H1 (cell line): ENCODE measurements around the gene RABL3. TPM values are rescaled to one million over a fixed set of nuclear protein-coding genes. Genes with fewer than 3 reads are reported as not detected.

Experiments used
- CTCF ChIA-PET: fragments of 300-600 bp; sonication (Branson Sonifier 250); formaldehyde crosslinking; loops from one replicate; lab custom pipeline; 2021; ENCODE audit not compliant: partially characterized antibody; lab: Charles Lee
- POLR2A ChIA-PET: fragments of 300-600 bp; sonication (Branson Sonifier 250); formaldehyde crosslinking; loops from one replicate; lab custom pipeline; 2021; ENCODE audit warnings: inconsistent platforms; ENCODE audit not compliant: partially characterized antibody; lab: Charles Lee
- DNase-seq, 2 experiments: peaks; one replicate each; pipeline versions ENCODE4 v3.0.0 to v3.0.0-alpha.2; 2010 to 2022; ENCODE audit warnings: low spot score in 2 of 2, low read depth in 1 of 2, mixed read lengths in 1 of 2
- FAIRE-seq: peaks from 2 replicates; lab custom pipeline; 2011; peaks lifted over from hg19 to GRCh38; lab: Jason Lieb, UNC
- H2AFZ ChIP-seq: 2 replicates; pipeline ENCODE4 v1.8.1; 2012; ENCODE audit warnings: low read length, inconsistent platforms
- H2AK5ac ChIP-seq: 2 replicates; pipeline ENCODE4 v1.6.1; 2013; ENCODE audit warnings: low read depth, low read length
- H2BK120ac ChIP-seq: replicated peaks from 2 replicates; pipeline ENCODE3; 2013; ENCODE audit warnings: low read depth, low read length, inconsistent platforms
- H2BK12ac ChIP-seq: 2 replicates; pipeline ENCODE4 v1.6.1; 2013; ENCODE audit warnings: low read depth, low read length
- H2BK15ac ChIP-seq: 2 replicates; pipeline ENCODE4 v1.6.1; 2013; ENCODE audit warnings: low read length
- H2BK20ac ChIP-seq: 2 replicates; pipeline ENCODE4 v1.6.1; 2013; ENCODE audit warnings: low read length
- H2BK5ac ChIP-seq: 2 replicates; pipeline ENCODE4 v1.6.1; 2013; ENCODE audit warnings: low read depth, low read length
- H3K14ac ChIP-seq: 2 replicates; pipeline ENCODE4 v1.6.1; 2013; ENCODE audit warnings: inconsistent platforms; ENCODE audit not compliant: insufficient read length
- H3K18ac ChIP-seq: 2 replicates; pipeline ENCODE4 v1.6.1; 2013; ENCODE audit warnings: low read length; ENCODE audit errors: extremely low read depth
- H3K23ac ChIP-seq: 2 replicates; pipeline ENCODE4 v1.6.1; 2013; ENCODE audit warnings: inconsistent platforms; ENCODE audit not compliant: insufficient read length
- H3K23me2 ChIP-seq: 2 replicates; pipeline ENCODE4 v1.6.1; 2013; ENCODE audit warnings: low read depth, low read length
- H3K27ac ChIP-seq: 2 replicates; pipeline ENCODE4 v1.6.1; 2011; ENCODE audit warnings: low read depth, low read length, inconsistent platforms
- H3K27me3 ChIP-seq, 4 experiments: replicated peaks in 1 of 4; 1 replicate in 1 of 4; 2 replicates in 3 of 4; pipeline versions ENCODE4 v1.6.1 to v1.8.1; 2011 to 2013; ENCODE audit warnings: low read length in 3 of 4, mild to moderate bottlenecking in 3 of 4, inconsistent platforms in 2 of 4, mixed read lengths in 2 of 4, moderate library complexity in 1 of 4; ENCODE audit not compliant: control insufficient read depth in 3 of 4, insufficient read depth in 3 of 4; ENCODE audit errors: extremely low read depth in 1 of 4
- H3K36me3 ChIP-seq, 4 experiments: 2 replicates each; pipeline versions ENCODE4 v1.6.1 to v1.8.1; 2011 to 2013; ENCODE audit warnings: mild to moderate bottlenecking in 4 of 4, low read length in 3 of 4, moderate library complexity in 2 of 4, control low read depth in 1 of 4, inconsistent platforms in 1 of 4; ENCODE audit not compliant: insufficient read depth in 4 of 4, control insufficient read depth in 2 of 4
- H3K4ac ChIP-seq: replicated peaks from 2 replicates; pipeline ENCODE3; 2013; ENCODE audit warnings: low read length, low read depth, mixed read lengths, inconsistent platforms; ENCODE audit not compliant: insufficient read length
- H3K4me1 ChIP-seq, 4 experiments: replicated peaks in 1 of 4; 1 replicate in 1 of 4; 2 replicates in 3 of 4; pipeline versions ENCODE4 v1.6.1 to v1.8.1; 2011 to 2013; ENCODE audit warnings: low read length in 3 of 4, inconsistent platforms in 2 of 4, mixed read lengths in 1 of 4; ENCODE audit not compliant: insufficient read depth in 4 of 4, control insufficient read depth in 3 of 4
- H3K4me2 ChIP-seq, 2 experiments: 2 replicates each; pipeline versions ENCODE4 v1.6.1 to v1.8.1; 2011 to 2013; ENCODE audit warnings: low read depth in 2 of 2, low read length in 2 of 2, control low read depth in 1 of 2, inconsistent platforms in 1 of 2, mild to moderate bottlenecking in 1 of 2; ENCODE audit not compliant: insufficient read depth in 1 of 2
- H3K4me3 ChIP-seq, 4 experiments: fragments of 200-600, 300-600 bp in 1 of 4; sonication (generic), shearing (Covaris generic), sonication (Bioruptor Twin) in 1 of 4; 2 replicates each; pipeline versions ENCODE4 v1.5.1 to v1.8.1; 2011 to 2016; ENCODE audit warnings: low read length in 4 of 4, low read depth in 3 of 4, control low read depth in 2 of 4, inconsistent platforms in 2 of 4, mild to moderate bottlenecking in 2 of 4, mixed read lengths in 1 of 4, moderate library complexity in 1 of 4; ENCODE audit not compliant: insufficient read depth in 2 of 4; ENCODE audit errors: extremely low read depth in 1 of 4
- H3K56ac ChIP-seq: replicated peaks from 2 replicates; pipeline ENCODE3; 2013; ENCODE audit warnings: low read depth, mild to moderate bottlenecking, mixed read lengths, low read length, inconsistent platforms; ENCODE audit not compliant: insufficient read length
- H3K79me1 ChIP-seq: 2 replicates; pipeline ENCODE4 v1.6.1; 2013; ENCODE audit warnings: low read depth, low read length, control low read depth
- H3K79me2 ChIP-seq, 2 experiments: 2 replicates each; pipeline versions ENCODE4 v1.6.1 to v1.8.1; 2012 to 2013; ENCODE audit warnings: low read length in 2 of 2, mild to moderate bottlenecking in 2 of 2, inconsistent platforms in 1 of 2; ENCODE audit not compliant: insufficient read depth in 2 of 2, control insufficient read depth in 1 of 2
- H3K9ac ChIP-seq, 4 experiments: replicated peaks in 1 of 4; 1 replicate in 1 of 4; 2 replicates in 3 of 4; pipeline versions ENCODE4 v1.6.1 to v1.8.1; 2011 to 2013; ENCODE audit warnings: low read depth in 3 of 4, low read length in 3 of 4, control low read depth in 2 of 4, mild to moderate bottlenecking in 2 of 4, moderate library complexity in 2 of 4, inconsistent platforms in 1 of 4; ENCODE audit errors: extremely low read depth in 1 of 4
- H3K9me3 ChIP-seq, 2 experiments: 2 replicates each; pipeline versions ENCODE4 v1.6.1 to v1.8.1; 2012 to 2013; ENCODE audit warnings: mild to moderate bottlenecking in 2 of 2, moderate library complexity in 2 of 2, control low read depth in 1 of 2, inconsistent platforms in 1 of 2, low read depth in 1 of 2, low read length in 1 of 2, mixed read lengths in 1 of 2; ENCODE audit not compliant: insufficient read depth in 2 of 2
- H4K20me1 ChIP-seq, 2 experiments: replicated peaks in 1 of 2; 2 replicates each; pipeline versions ENCODE3 to v1.8.1; 2011 to 2013; ENCODE audit warnings: inconsistent platforms in 2 of 2, low read length in 2 of 2, mild to moderate bottlenecking in 1 of 2; ENCODE audit not compliant: insufficient read depth in 2 of 2, control insufficient read depth in 1 of 2
- H4K5ac ChIP-seq: 2 replicates; pipeline ENCODE4 v1.6.1; 2013; ENCODE audit warnings: low read length, low read depth, mixed read lengths, inconsistent platforms; ENCODE audit not compliant: insufficient read length
- H4K8ac ChIP-seq: 2 replicates; pipeline ENCODE4 v1.8.0; 2013; ENCODE audit warnings: mild to moderate bottlenecking, moderate library complexity, low read length, inconsistent platforms; ENCODE audit not compliant: insufficient read depth; ENCODE audit errors: extremely low read depth
- H4K91ac ChIP-seq: replicated peaks from 2 replicates; pipeline ENCODE3; 2013; ENCODE audit warnings: low read length, mixed read lengths, inconsistent platforms; ENCODE audit not compliant: insufficient read length
- RBBP5 ChIP-seq: IDR thresholded peaks from 2 replicates; pipeline ENCODE4 v1.7.1; 2012; ENCODE audit warnings: low read depth, mild to moderate bottlenecking, inconsistent platforms, low read length, moderate library complexity, borderline replicate concordance
- WGBS, 2 experiments: shearing (Covaris generic) in 1 of 2; methylation state at CpG; one replicate each; pipeline versions ENCODE4 v1.1.6 to v1.1.7; 2013 to 2015; ENCODE audit warnings: low lambda C conversion rate in 2 of 2, mixed read lengths in 2 of 2, inconsistent platforms in 1 of 2, low coverage in 1 of 2, missing lambda C conversion rate in 1 of 2; ENCODE audit not compliant: insufficient replicate concordance in 2 of 2, insufficient coverage in 1 of 2, insufficient read length in 1 of 2; ENCODE audit errors: extremely low coverage in 1 of 2, missing lambda C conversion rate in 1 of 2; 5-methylcytosine and 5-hydroxymethylcytosine counted together
- polyA plus RNA-seq, 7 experiments: library from polyadenylated mRNA; depleted of rRNA in 3 of 7; stranded (reverse) in 5 of 7; unstranded in 2 of 7; fragments of >200 nt in 5 of 7; fragments of 200-250 nt in 2 of 7; gene quantifications; 1 replicate in 5 of 7; 2 replicates in 1 of 7; 4 replicates in 1 of 7; pipeline versions ENCODE4 v1.2.1 to v1.2.3, GENCODE V29; 2011 to 2013; ENCODE audit warnings: missing spikeins in 2 of 7, mixed read lengths in 2 of 7
- total RNA-seq: library from RNA; stranded (reverse); fragmentation: NEBNext Ultra II Directional; extraction: Animal tissue kit (Norgen Biotek cat#: 25700); gene quantifications from 2 replicates; pipeline ENCODE4 v1.2.1, GENCODE V29; 2021
- TF ChIP-seq, protein P1 (sequence below): IDR thresholded peaks from 2 replicates; pipeline ENCODE4 v1.6.1; 2011; ENCODE audit warnings: low read length, improper control_type of control experiment

The RABL3 gene
- total and polyA plus RNA-seq, 2 of the 8 experiments (the other 6 are each of a cell fraction or from before 2014, with no cell fraction given), result 4.4 to 19.2 TPM

DNA sequence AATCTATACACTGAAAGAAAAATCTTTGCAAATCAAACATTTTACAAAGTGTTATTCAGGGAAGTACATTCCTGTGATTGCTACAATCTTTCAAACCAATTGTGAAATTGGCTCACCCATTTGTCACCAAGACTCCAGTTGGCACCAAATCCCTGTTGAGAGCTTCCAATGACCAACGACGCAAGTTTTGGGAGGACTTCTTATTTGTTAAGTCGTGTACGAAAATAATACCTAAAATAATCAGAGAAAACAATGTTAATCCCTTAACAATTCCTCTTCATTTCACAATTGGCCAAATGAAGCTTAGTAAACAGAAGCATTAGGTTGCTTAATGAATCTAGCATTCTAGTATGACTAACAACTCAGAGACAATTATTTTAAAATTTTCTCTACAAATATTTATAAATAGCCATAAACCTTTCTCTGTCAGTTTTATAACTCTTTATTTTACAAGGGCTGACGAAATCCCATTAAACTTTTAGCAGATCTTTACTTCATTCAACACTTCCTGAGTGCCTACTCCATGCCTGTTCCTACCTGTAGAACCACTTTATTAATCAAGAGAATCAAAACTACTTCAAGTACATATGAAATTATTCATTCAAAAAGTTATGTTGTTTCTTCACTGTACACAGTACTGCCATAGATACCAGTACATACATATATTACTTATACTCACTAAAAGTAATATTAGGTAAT lies 36.3 kb downstream of the RABL3 start:
- Histone ChIP-seq H3K23me2 (no peaks in the 10 kb centered on the region), H3K23ac (no peak overlapping the region), H3K4me2 (no peak overlapping the region), H2AFZ (no peak overlapping the region), H3K9ac (no peak overlapping the region), H4K8ac (no peak overlapping the region), H3K79me1 (no peaks in the 10 kb centered on the region), H3K4me1 (no peaks in the 10 kb centered on the region), H3K27me3 (no peaks in the 10 kb centered on the region), H2BK12ac (no peak overlapping the region), H3K56ac (no peak overlapping the region), H2BK15ac (no peak overlapping the region), H3K79me2 (no peaks in the 10 kb centered on the region), H3K4ac (no peak overlapping the region), H2BK5ac (no peak overlapping the region), H3K14ac (no peak overlapping the region), H2BK20ac (no peak overlapping the region), H4K5ac (no peak overlapping the region), H2AK5ac (no peak overlapping the region), H2BK120ac (no peak overlapping the region), H3K4me3 (no peak overlapping the region), H4K20me1 (no peaks in the 10 kb centered on the region), H4K91ac (no peak overlapping the region), H3K9me3 (no peaks in the 10 kb centered on the region), H3K36me3 (no peaks in the 10 kb centered on the region; a peak in 1 of 8 replicates), H3K27ac (no peak overlapping the region), H3K18ac (no peak overlapping the region)
- no peak for TF ChIP-seq RBBP5
- TF ChIP-seq, protein P1, sequence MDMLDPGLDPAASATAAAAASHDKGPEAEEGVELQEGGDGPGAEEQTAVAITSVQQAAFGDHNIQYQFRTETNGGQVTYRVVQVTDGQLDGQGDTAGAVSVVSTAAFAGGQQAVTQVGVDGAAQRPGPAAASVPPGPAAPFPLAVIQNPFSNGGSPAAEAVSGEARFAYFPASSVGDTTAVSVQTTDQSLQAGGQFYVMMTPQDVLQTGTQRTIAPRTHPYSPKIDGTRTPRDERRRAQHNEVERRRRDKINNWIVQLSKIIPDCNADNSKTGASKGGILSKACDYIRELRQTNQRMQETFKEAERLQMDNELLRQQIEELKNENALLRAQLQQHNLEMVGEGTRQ, result no peak
- WGBS, 2 experiments, result 89% methylated on average over 5 of the region's 5 CpGs; no CpG with 5 or more reads in 1 of the 2 experiments
- peak; percentile 57 for FAIRE-seq
- POLR2A ChIA-PET, result interaction anchor here (0.9 kb wide), 1 partner anchor 23 kb away, joined by 3 read pairs; no protein-coding TSS in a partner anchor
- no peak for DNase-seq
- CTCF ChIA-PET, result no interaction called here
